Jurkat, Clone E6-1 (cell line): Measurements from ENCODE around the gene B3GNT7.
"Not testable (repeated sequence)": the region's sequence is repeated elsewhere in the genome, so short reads cannot be mapped to it uniquely, and the experiment has no call there.

ENCODE experiments used
- DNase-seq: peaks from one replicate; pipeline ENCODE4 v3.0.0-alpha.2; 2011; ENCODE audit warnings: low read depth, low spot score
- H3K4me3 ChIP-seq: 2 replicates; pipeline ENCODE4 v1.5.1; 2011; ENCODE audit warnings: mild to moderate bottlenecking, low read length, control low read depth, moderate library complexity

The B3GNT7 gene

GRCh38 chr2:231397011-231397927 is 1.8 kb downstream of the B3GNT7 start:
- no peak for DNase-seq
- H3K4me3 ChIP-seq: no peak overlapping the region

GRCh38 chr2:231397928-231398294 is 2.4 kb downstream of the B3GNT7 start:
- H3K4me3 ChIP-seq: no peak overlapping the region
- DNase-seq: no peak

GRCh38 chr2:231398585-231398984 is 3.1 kb downstream of the B3GNT7 start:
- DNase-seq: no peak
- H3K4me3 ChIP-seq: no peak overlapping the region

GRCh38 chr2:231399046-231399852 is 3.7 kb downstream of the B3GNT7 start:
- no peak overlapping the region for H3K4me3 ChIP-seq
- DNase-seq: no peak

- DNase-seq: no peak
- no peak overlapping the region for H3K4me3 ChIP-seq
Measured at GRCh38 chr2:231399853-231400680, 4.6 kb downstream of the B3GNT7 start.

GRCh38 chr2:231400681-231401080 is 5.2 kb downstream of the B3GNT7 start:
- DNase-seq, H3K4me3 ChIP-seq: not testable (repeated sequence)

- H3K4me3 ChIP-seq, DNase-seq: not testable (repeated sequence)
Measured at GRCh38 chr2:231401101-231401500, 5.6 kb downstream of the B3GNT7 start.

- DNase-seq, H3K4me3 ChIP-seq: not testable (repeated sequence)
Measured at GRCh38 chr2:231403421-231404182, 8.1 kb downstream of the B3GNT7 start.

- not testable (repeated sequence) for H3K4me3 ChIP-seq, DNase-seq
Measured at GRCh38 chr2:231404183-231404578, 8.7 kb downstream of the B3GNT7 start.

GRCh38 chr2:231405601-231406367 is 10.3 kb downstream of the B3GNT7 start:
- H3K4me3 ChIP-seq, DNase-seq: not testable (repeated sequence)

- not testable (repeated sequence) for DNase-seq, H3K4me3 ChIP-seq
Measured at GRCh38 chr2:231407686-231408085, 12.2 kb downstream of the B3GNT7 start.

- DNase-seq, H3K4me3 ChIP-seq: not testable (repeated sequence)
Measured at GRCh38 chr2:231408304-231408703, 12.8 kb downstream of the B3GNT7 start.

GRCh38 chr2:231409776-231410175 is 14.3 kb downstream of the B3GNT7 start:
- no peak overlapping the region for H3K4me3 ChIP-seq
- no peak for DNase-seq

GRCh38 chr2:231410293-231411004 is 14.9 kb downstream of the B3GNT7 start:
- no peak for DNase-seq
- no peak overlapping the region for H3K4me3 ChIP-seq

- DNase-seq: no peak
- no peak overlapping the region for H3K4me3 ChIP-seq
Measured at GRCh38 chr2:231411237-231411636, 15.7 kb downstream of the B3GNT7 start.

GRCh38 chr2:231411831-231412617 is 16.5 kb downstream of the B3GNT7 start:
- no peak overlapping the region for H3K4me3 ChIP-seq
- DNase-seq: peak; percentile 20

- no peak overlapping the region for H3K4me3 ChIP-seq
- DNase-seq: no peak
Measured at GRCh38 chr2:231412618-231412963, 17.1 kb downstream of the B3GNT7 start.
